HepG2 (cell line): ENCODE data around the gene HPD. TPM values are rescaled to one million over a fixed set of nuclear protein-coding genes. Genes with fewer than 3 reads are reported as not detected.

ENCODE experiments used
- ATF3 ChIP-seq: sonication (generic); formaldehyde crosslinking; IDR thresholded peaks from 2 replicates; pipeline ENCODE4 v1.4.0; 2020; ENCODE audit warnings: missing genetic modification reagents
- CBX5 ChIP-seq: sonication (generic); formaldehyde crosslinking; IDR thresholded peaks from 2 replicates; pipeline ENCODE4 v1.4.0; 2020; ENCODE audit warnings: missing genetic modification reagents, borderline replicate concordance
- CEBPB ChIP-seq: IDR thresholded peaks from 2 replicates; pipeline ENCODE4 v1.6.1; 2011; ENCODE audit warnings: low read depth, low read length, improper control_type of control experiment, borderline replicate concordance
- CHCHD3 ChIP-seq: sonication (generic); formaldehyde crosslinking; IDR thresholded peaks from 2 replicates; pipeline ENCODE4 v1.8.0; 2022; ENCODE audit warnings: mild to moderate bottlenecking, missing genetic modification reagents, moderate library complexity
- FOSL1 ChIP-seq: sonication (generic); formaldehyde crosslinking; IDR thresholded peaks from 2 replicates; pipeline ENCODE4 v1.9.0; 2021; ENCODE audit warnings: missing genetic modification reagents, borderline replicate concordance
- FOXA1 ChIP-seq, 2 experiments: fragments of 450-650 bp in 1 of 2; sonication (generic) in 1 of 2; formaldehyde crosslinking in 1 of 2; IDR thresholded peaks; 2 replicates each; pipeline versions ENCODE4 v1.4.0 to v1.6.1; 2016 to 2020; ENCODE audit warnings: missing genetic modification reagents in 1 of 2
- FUBP1 ChIP-seq: sonication (generic); formaldehyde crosslinking; IDR thresholded peaks from 2 replicates; pipeline ENCODE4 v1.5.1; 2020; ENCODE audit warnings: missing genetic modification reagents, mild to moderate bottlenecking, borderline replicate concordance
- HNRNPK ChIP-seq: fragments of 200-400 bp; formaldehyde crosslinking; IDR thresholded peaks from 2 replicates; pipeline ENCODE4 v1.6.1; 2018; ENCODE audit warnings: low read length, low read depth, moderate library complexity, mild to moderate bottlenecking; ENCODE audit not compliant: poor library complexity, severe bottlenecking
- HOXA3 ChIP-seq: sonication (generic); formaldehyde crosslinking; IDR thresholded peaks from 2 replicates; pipeline ENCODE4 v1.5.0; 2020; ENCODE audit warnings: missing genetic modification reagents
- MTF2 ChIP-seq: sonication (generic); formaldehyde crosslinking; IDR thresholded peaks from 2 replicates; pipeline ENCODE4 v1.5.0; 2020; ENCODE audit warnings: missing genetic modification reagents, borderline replicate concordance
- NCOR1 ChIP-seq: fragments of 200-600 bp; sonication (generic); IDR thresholded peaks from 2 replicates; pipeline ENCODE4 v1.7.0; 2017; ENCODE audit warnings: antibody characterized with exemption, low read length, borderline replicate concordance
- POGZ ChIP-seq: sonication (generic); formaldehyde crosslinking; IDR thresholded peaks from 2 replicates; pipeline ENCODE4 v1.4.0; 2020; ENCODE audit warnings: mild to moderate bottlenecking, missing genetic modification reagents
- POLR2G ChIP-seq: fragments of 200-400 bp; formaldehyde crosslinking; IDR thresholded peaks from 2 replicates; pipeline ENCODE4 v1.6.1; 2018; ENCODE audit warnings: mild to moderate bottlenecking, low read depth, low read length, moderate library complexity
- RARA ChIP-seq: IDR thresholded peaks from 2 replicates; pipeline ENCODE4 v1.6.1; 2016; ENCODE audit warnings: missing genetic modification reagents, missing compliant biosample characterization
- RNF219 ChIP-seq: sonication (generic); formaldehyde crosslinking; IDR thresholded peaks from 2 replicates; pipeline ENCODE4 v1.5.0; 2020; ENCODE audit warnings: mild to moderate bottlenecking, missing genetic modification reagents
- SAP130 ChIP-seq: IDR thresholded peaks from 2 replicates; pipeline ENCODE4 v1.6.1; 2016; ENCODE audit warnings: low read depth
- SIX4 ChIP-seq: sonication (generic); formaldehyde crosslinking; IDR thresholded peaks from 2 replicates; pipeline ENCODE4 v1.4.0; 2020; ENCODE audit warnings: missing genetic modification reagents
- SSRP1 ChIP-seq: IDR thresholded peaks from 2 replicates; pipeline ENCODE4 v1.6.1; 2016; ENCODE audit warnings: control low read depth
- ZNF274 ChIP-seq: sonication (generic); formaldehyde crosslinking; IDR thresholded peaks from 2 replicates; pipeline ENCODE4 v1.5.1; 2020; ENCODE audit warnings: mild to moderate bottlenecking, missing genetic modification reagents
- ZNF329 ChIP-seq: sonication (generic); formaldehyde crosslinking; IDR thresholded peaks from 2 replicates; pipeline ENCODE4 v1.9.0; 2021; ENCODE audit warnings: low read depth, mild to moderate bottlenecking, missing genetic modification reagents
- ZNF44 ChIP-seq: sonication (generic); formaldehyde crosslinking; IDR thresholded peaks from 2 replicates; pipeline ENCODE4 v1.5.1; 2020; ENCODE audit warnings: mild to moderate bottlenecking, missing genetic modification reagents
- ZSCAN21 ChIP-seq: sonication (generic); formaldehyde crosslinking; IDR thresholded peaks from 2 replicates; pipeline ENCODE4 v1.8.0; 2022; ENCODE audit warnings: mild to moderate bottlenecking, missing genetic modification reagents, moderate library complexity, borderline replicate concordance
- polyA plus RNA-seq, 8 experiments: library from polyadenylated mRNA; depleted of rRNA in 3 of 8; stranded (reverse) in 7 of 8; unstranded in 1 of 8; fragments of >200 nt; fragmentation: Illumina TruSeq in 4 of 8; extraction: Trizol in 4 of 8; gene quantifications; 2 replicates each; pipeline versions ENCODE4 v1.2.1 to v1.2.3, GENCODE V29; 2011 to 2016; ENCODE audit warnings: low read depth in 4 of 8, missing spikeins in 1 of 8, mixed read lengths in 1 of 8; ENCODE audit not compliant: insufficient read depth in 1 of 8
- total RNA-seq, 5 experiments: library from RNA; depleted of rRNA; stranded (reverse); fragments of >200 nt; fragmentation: Illumina TruSeq; extraction: Trizol; gene quantifications; 2 replicates each; pipeline ENCODE4 v1.2.3, GENCODE V29; 2016; ENCODE audit warnings: low read depth in 1 of 5
- TF ChIP-seq, protein P1 (sequence below): sonication (generic); formaldehyde crosslinking; IDR thresholded peaks from 2 replicates; pipeline ENCODE4 v1.4.0; 2020; ENCODE audit warnings: missing genetic modification reagents, borderline replicate concordance

HPD gene
- total and polyA plus RNA-seq, 2 of the 13 experiments (the other 11 are each of a cell fraction or from before 2014, with no cell fraction given), result 120 to 195 TPM

DNA sequence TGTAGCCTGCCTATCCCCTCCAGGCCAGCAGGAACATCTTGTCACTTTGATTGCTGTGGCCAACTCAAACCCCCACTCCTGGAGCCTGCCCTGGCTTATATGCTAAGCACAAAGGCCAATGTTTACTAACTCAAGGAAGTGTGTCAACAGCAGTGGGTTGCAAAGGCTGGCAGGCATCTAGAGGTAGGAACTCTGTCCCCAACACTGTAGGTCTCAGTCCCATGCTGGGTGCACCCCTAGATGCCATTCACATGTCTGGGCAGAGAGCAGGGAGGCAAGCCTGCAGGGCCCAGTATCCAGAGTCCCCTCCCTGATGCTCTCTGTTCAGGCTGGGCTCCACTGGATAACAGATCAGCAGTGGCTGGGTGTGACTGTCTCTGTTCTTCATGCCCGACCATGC lies 1.6 kb upstream of the HPD start (continued):
- TF ChIP-seq HOXA3 (peak; percentile 59; the same call in 1 of the 2 replicates), SIX4 (CRISPR knock-in tag) (no peak), HNRNPK (no peak), CEBPB (0 out of 2 replicates have a peak, but pooled peaks have one; percentile 32), ZNF44 (CRISPR knock-in tag) (no peak), POLR2G (no peak), SAP130 (peak; percentile 70), FOSL1 (CRISPR knock-in tag) (no peak), CBX5 (CRISPR knock-in tag) (no peak; the same call in 1 of the 2 replicates), RARA (CRISPR knock-in tag) (peak; percentile 30; the same call in 1 of the 2 replicates), NCOR1 (peak; percentile 29; the same call in 1 of the 2 replicates), ATF3 (CRISPR knock-in tag) (no peak), ZSCAN21 (CRISPR knock-in tag) (peak; percentile 43; the same call in 1 of the 2 replicates), POGZ (0 out of 2 replicates have a peak, but pooled peaks have one; percentile 26), SSRP1 (CRISPR knock-in tag) (0 out of 2 replicates have a peak, but pooled peaks have one; percentile 68), CHCHD3 (CRISPR knock-in tag) (no peak), FUBP1 (CRISPR knock-in tag) (0 out of 2 replicates have a peak, but pooled peaks have one; percentile 39), ZNF329 (CRISPR knock-in tag) (no peak), ZNF274 (CRISPR knock-in tag) (no peak; the same call in 1 of the 2 replicates), RNF219 (CRISPR knock-in tag) (no peak), FOXA1 (IDR thresholded peaks at IDR 0.05) (peak; percentile 71; the same call in 1 of the 2 replicates), FOXA1 (CRISPR knock-in tag; IDR thresholded peaks at IDR 0.05) (peak; percentile 96), MTF2 (no peak)
- TF ChIP-seq, protein P1, sequence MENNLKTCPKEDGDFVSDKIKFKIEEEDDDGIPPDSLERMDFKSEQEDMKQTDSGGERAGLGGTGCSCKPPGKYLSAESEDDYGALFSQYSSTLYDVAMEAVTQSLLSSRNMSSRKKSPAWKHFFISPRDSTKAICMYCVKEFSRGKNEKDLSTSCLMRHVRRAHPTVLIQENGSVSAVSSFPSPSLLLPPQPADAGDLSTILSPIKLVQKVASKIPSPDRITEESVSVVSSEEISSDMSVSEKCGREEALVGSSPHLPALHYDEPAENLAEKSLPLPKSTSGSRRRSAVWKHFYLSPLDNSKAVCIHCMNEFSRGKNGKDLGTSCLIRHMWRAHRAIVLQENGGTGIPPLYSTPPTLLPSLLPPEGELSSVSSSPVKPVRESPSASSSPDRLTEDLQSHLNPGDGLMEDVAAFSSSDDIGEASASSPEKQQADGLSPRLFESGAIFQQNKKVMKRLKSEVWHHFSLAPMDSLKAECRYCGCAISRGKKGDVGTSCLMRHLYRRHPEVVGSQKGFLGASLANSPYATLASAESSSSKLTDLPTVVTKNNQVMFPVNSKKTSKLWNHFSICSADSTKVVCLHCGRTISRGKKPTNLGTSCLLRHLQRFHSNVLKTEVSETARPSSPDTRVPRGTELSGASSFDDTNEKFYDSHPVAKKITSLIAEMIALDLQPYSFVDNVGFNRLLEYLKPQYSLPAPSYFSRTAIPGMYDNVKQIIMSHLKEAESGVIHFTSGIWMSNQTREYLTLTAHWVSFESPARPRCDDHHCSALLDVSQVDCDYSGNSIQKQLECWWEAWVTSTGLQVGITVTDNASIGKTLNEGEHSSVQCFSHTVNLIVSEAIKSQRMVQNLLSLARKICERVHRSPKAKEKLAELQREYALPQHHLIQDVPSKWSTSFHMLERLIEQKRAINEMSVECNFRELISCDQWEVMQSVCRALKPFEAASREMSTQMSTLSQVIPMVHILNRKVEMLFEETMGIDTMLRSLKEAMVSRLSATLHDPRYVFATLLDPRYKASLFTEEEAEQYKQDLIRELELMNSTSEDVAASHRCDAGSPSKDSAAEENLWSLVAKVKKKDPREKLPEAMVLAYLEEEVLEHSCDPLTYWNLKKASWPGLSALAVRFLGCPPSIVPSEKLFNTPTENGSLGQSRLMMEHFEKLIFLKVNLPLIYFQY (CRISPR knock-in tag), result no peak
